HG03097 (cell line): ENCODE results near the gene NEMF.
"Not testable (repeated sequence)": the region's sequence is repeated elsewhere in the genome, so short reads cannot be mapped to it uniquely, and the experiment has no call there.

Source experiments
- ATAC-seq: cut with Tn5 transposase; IDR thresholded peaks from one replicate; pipeline ENCODE4 v1.9.1; 2021; ENCODE audit not compliant: unreplicated experiment, low FRiP score

NEMF gene

GRCh38 chr14:49755378-49755777, 97.2 kb downstream of the NEMF start:
- ATAC-seq, result no peak

GRCh38 chr14:49754570-49755097, 98.0 kb downstream of the NEMF start:
- ATAC-seq, result no peak

GRCh38 chr14:49746476-49746875, 106.1 kb downstream of the NEMF start:
- not testable (repeated sequence) for ATAC-seq

GRCh38 chr14:49745191-49745590, 107.4 kb downstream of the NEMF start:
- no peak for ATAC-seq

- ATAC-seq, result not testable (repeated sequence)
These were observed 116.9 kb downstream of the NEMF start for GRCh38 chr14:49735669-49736068.

GRCh38 chr14:49733836-49734235, 118.8 kb downstream of the NEMF start:
- ATAC-seq, result no peak

GRCh38 chr14:49732896-49733295, 119.7 kb downstream of the NEMF start:
- ATAC-seq, result no peak
